ENCODE results near the gene CHD5.
A peak's percentile ranks its signal among the peaks of the same experiment; 100 is the strongest.

The CHD5 gene

DNA sequence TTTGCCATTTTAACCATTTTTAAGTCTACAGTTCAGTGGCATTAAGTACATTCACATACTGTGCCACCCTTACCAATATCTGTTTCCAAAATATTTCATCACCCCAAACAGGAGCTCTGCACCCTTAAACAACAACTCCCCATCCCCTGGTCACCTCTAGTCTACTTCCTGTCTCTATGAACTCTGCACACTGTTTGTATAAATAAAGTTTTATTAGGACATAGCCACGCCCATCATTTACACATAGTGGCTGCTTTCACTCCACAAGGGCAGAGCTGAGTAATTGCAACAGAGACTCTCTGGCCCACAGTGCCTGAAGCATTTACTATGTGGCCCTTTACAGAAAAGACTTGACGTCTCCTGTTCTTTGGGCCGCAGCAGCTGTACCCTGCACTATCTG, 104.4 kb downstream of the CHD5 start:
- no peak overlapping the region for H2AFZ ChIP-seq (ENCODE audit: low read depth, low read length)
- H3K4me2 ChIP-seq (ENCODE audit: low read length, poor library complexity, severe bottlenecking): no peak overlapping the region
- no peaks in the 10 kb centered on the region for H3K79me1 ChIP-seq (replicated peaks; ENCODE audit: low read length, poor library complexity, severe bottlenecking)
- no peak overlapping the region for H3K27ac ChIP-seq (ENCODE audit: low read length, poor library complexity, severe bottlenecking)
- no peak overlapping the region for H2AK5ac ChIP-seq (ENCODE audit: low read length, severe bottlenecking)
- H2BK12ac ChIP-seq (ENCODE audit: low read length in 2 of 2): no peak overlapping the region
- 83% methylated on average over 3 of the region's 3 CpGs for WGBS
- H3K36me3 ChIP-seq (ENCODE audit: control insufficient read depth in 1 of 2, insufficient read depth in 2 of 2, low read depth in 1 of 2, low read length in 2 of 2): no peaks in the 10 kb centered on the region
- H3K23ac ChIP-seq (ENCODE audit: low read length in 2 of 2): no peak overlapping the region
- peak; percentile 1 for DNase-seq
- H3K9me3 ChIP-seq (ENCODE audit: control insufficient read depth, low read length): no peaks in the 10 kb centered on the region
- peaks cover 13 to 16% of the 10 kb centered on the region in 2 experiments for H3K27me3 ChIP-seq (ENCODE audit: control insufficient read depth in 1 of 2, insufficient read depth in 1 of 2, low read length in 2 of 2)
- H2BK120ac ChIP-seq (ENCODE audit: low read depth, low read length): no peak overlapping the region
- no peak overlapping the region for H3K18ac ChIP-seq (ENCODE audit: low read depth in 1 of 2, low read length in 2 of 2)
- H4K91ac ChIP-seq (ENCODE audit: low read length): no peak overlapping the region
- H2BK5ac ChIP-seq (ENCODE audit: low read depth, low read length, poor library complexity, severe bottlenecking): no peak overlapping the region
- H2BK15ac ChIP-seq (ENCODE audit: low read depth, poor library complexity, severe bottlenecking): no peak overlapping the region
- no peak overlapping the region for H3K4me3 ChIP-seq (ENCODE audit: insufficient read depth in 1 of 2, low read depth in 1 of 2, low read length in 2 of 2)
- H3K9ac ChIP-seq (ENCODE audit: low read length): no peak overlapping the region
- H3K4me1 ChIP-seq (ENCODE audit: control insufficient read depth, insufficient read depth, low read depth, low read length): no peaks in the 10 kb centered on the region
- no peak overlapping the region for H3K4ac ChIP-seq (ENCODE audit: low read depth in 1 of 2, low read length in 2 of 2)
- H4K8ac ChIP-seq (ENCODE audit: low read length): no peak overlapping the region
- H3K14ac ChIP-seq (ENCODE audit: low read length in 2 of 2): no peak overlapping the region

DNA sequence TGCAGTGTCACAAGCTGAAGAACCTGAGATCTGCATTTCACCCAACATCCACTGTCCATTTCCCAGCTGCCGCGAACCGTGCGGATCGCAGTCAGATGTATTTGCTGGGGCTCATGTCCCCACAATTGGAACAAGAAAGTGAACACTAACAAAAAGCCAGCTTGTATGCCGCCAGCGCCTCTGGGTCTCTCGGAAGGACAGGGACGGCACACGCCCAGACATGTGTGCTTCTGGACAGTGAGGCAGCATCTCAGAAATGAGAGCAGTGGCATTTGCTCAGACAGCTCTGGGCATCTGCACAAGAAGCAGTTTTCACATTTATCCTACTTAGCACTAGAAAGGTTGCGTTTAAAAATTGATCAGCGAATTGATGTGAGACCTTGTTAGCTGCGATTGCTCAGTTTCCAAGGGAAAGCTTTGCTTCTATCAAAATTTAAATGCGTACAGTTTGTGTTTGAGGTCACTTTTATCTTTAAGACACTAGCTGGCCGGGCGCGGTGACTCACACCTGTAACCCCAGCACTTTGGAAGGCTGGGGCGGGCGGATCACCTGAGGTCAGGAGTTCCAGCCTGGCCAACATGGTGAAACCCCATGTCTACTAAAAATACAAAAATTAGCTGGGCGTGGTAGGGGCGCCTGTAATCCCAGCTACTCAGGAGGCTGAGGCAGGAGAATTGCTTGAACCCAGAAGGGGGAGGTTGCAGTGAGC, 105.8 kb downstream of the CHD5 start:
- Histone ChIP-seq H2BK120ac (ENCODE audit: low read depth, low read length) (no peak overlapping the region), H2BK5ac (ENCODE audit: low read depth, low read length, poor library complexity, severe bottlenecking) (no peak overlapping the region), H3K23ac (ENCODE audit: low read length in 2 of 2) (no peak overlapping the region), H3K4me1 (ENCODE audit: control insufficient read depth, insufficient read depth, low read depth, low read length) (no peaks in the 10 kb centered on the region), H2AK5ac (ENCODE audit: low read length, severe bottlenecking) (no peak overlapping the region), H3K9ac (ENCODE audit: low read length) (no peak overlapping the region), H3K18ac (ENCODE audit: low read depth in 1 of 2, low read length in 2 of 2) (no peak overlapping the region), H3K4ac (ENCODE audit: low read depth in 1 of 2, low read length in 2 of 2) (no peak overlapping the region), H4K91ac (ENCODE audit: low read length) (no peak overlapping the region), H4K8ac (ENCODE audit: low read length) (no peak overlapping the region), H2BK15ac (ENCODE audit: low read depth, poor library complexity, severe bottlenecking) (no peak overlapping the region), H3K79me1 (replicated peaks; ENCODE audit: low read length, poor library complexity, severe bottlenecking) (no peaks in the 10 kb centered on the region), H3K14ac (ENCODE audit: low read length in 2 of 2) (no peak overlapping the region), H3K36me3 (ENCODE audit: control insufficient read depth in 1 of 2, insufficient read depth in 2 of 2, low read depth in 1 of 2, low read length in 2 of 2) (no peaks in the 10 kb centered on the region), H3K4me3 (ENCODE audit: insufficient read depth in 1 of 2, low read depth in 1 of 2, low read length in 2 of 2) (no peak overlapping the region), H3K27me3 (ENCODE audit: control insufficient read depth in 1 of 2, insufficient read depth in 1 of 2, low read length in 2 of 2) (peaks cover 10 to 12% of the 10 kb centered on the region in 2 experiments), H3K9me3 (ENCODE audit: control insufficient read depth, low read length) (no peaks in the 10 kb centered on the region), H2AFZ (ENCODE audit: low read depth, low read length) (no peak overlapping the region), H3K4me2 (ENCODE audit: low read length, poor library complexity, severe bottlenecking) (no peak overlapping the region), H3K27ac (ENCODE audit: low read length, poor library complexity, severe bottlenecking) (no peak overlapping the region), H2BK12ac (ENCODE audit: low read length in 2 of 2) (no peak overlapping the region)
- no peak for DNase-seq
- 95% methylated on average over 21 of the region's 21 CpGs for WGBS

DNA sequence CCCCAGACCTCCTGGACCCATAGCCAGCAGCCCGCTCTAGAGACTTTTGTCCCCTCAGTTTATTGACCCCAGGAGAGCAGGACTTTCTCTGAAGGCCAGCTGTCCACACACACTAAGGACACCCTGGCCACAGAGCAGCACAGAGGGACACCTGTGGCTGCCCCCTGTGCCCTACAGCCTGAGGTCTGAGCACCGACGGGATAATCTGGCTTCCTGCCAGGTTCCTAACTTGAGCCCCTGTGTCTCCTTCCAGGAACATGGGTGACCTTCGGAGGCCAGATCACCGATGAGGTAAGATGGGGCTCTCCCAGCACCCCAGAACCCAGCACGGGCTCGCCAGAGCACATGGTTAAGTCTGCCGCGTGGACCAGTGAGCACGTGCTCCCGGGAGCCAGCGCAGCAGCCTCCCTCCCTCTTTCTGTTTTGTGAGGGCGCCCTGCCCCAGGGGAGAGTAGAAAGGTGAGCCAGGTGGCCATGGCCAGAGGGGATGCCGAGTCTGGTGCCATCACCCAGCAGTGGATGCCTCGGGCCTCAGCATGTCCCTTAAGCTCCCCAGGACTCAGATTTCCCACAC, 106.6 kb downstream of the CHD5 start:
- H3K9ac ChIP-seq (ENCODE audit: low read length): no peak overlapping the region
- H3K4me3 ChIP-seq (ENCODE audit: insufficient read depth in 1 of 2, low read depth in 1 of 2, low read length in 2 of 2): no peak overlapping the region
- H3K36me3 ChIP-seq (ENCODE audit: control insufficient read depth in 1 of 2, insufficient read depth in 2 of 2, low read depth in 1 of 2, low read length in 2 of 2): no peaks in the 10 kb centered on the region
- no peaks in the 10 kb centered on the region for H3K79me1 ChIP-seq (replicated peaks; ENCODE audit: low read length, poor library complexity, severe bottlenecking)
- H3K27me3 ChIP-seq (ENCODE audit: control insufficient read depth in 1 of 2, insufficient read depth in 1 of 2, low read length in 2 of 2): peaks cover 13% of the 10 kb centered on the region in 2 experiments
- no peak overlapping the region for H4K8ac ChIP-seq (ENCODE audit: low read length)
- H2BK5ac ChIP-seq (ENCODE audit: low read depth, low read length, poor library complexity, severe bottlenecking): no peak overlapping the region
- no peak for DNase-seq
- H3K14ac ChIP-seq (ENCODE audit: low read length in 2 of 2): no peak overlapping the region
- 89% methylated on average over 14 of the region's 15 CpGs for WGBS
- H2AFZ ChIP-seq (ENCODE audit: low read depth, low read length): no peak overlapping the region
- H4K91ac ChIP-seq (ENCODE audit: low read length): no peak overlapping the region
- H2BK120ac ChIP-seq (ENCODE audit: low read depth, low read length): no peak overlapping the region
- no peak overlapping the region for H2AK5ac ChIP-seq (ENCODE audit: low read length, severe bottlenecking)
- no peak overlapping the region for H2BK12ac ChIP-seq (ENCODE audit: low read length in 2 of 2)
- H2BK15ac ChIP-seq (ENCODE audit: low read depth, poor library complexity, severe bottlenecking): no peak overlapping the region
- H3K4ac ChIP-seq (ENCODE audit: low read depth in 1 of 2, low read length in 2 of 2): no peak overlapping the region
- H3K18ac ChIP-seq (ENCODE audit: low read depth in 1 of 2, low read length in 2 of 2): no peak overlapping the region
- H3K27ac ChIP-seq (ENCODE audit: low read length, poor library complexity, severe bottlenecking): no peak overlapping the region
- H3K4me1 ChIP-seq (ENCODE audit: control insufficient read depth, insufficient read depth, low read depth, low read length): no peaks in the 10 kb centered on the region
- no peak overlapping the region for H3K23ac ChIP-seq (ENCODE audit: low read length in 2 of 2)
- no peaks in the 10 kb centered on the region for H3K9me3 ChIP-seq (ENCODE audit: control insufficient read depth, low read length)
- no peak overlapping the region for H3K4me2 ChIP-seq (ENCODE audit: low read length, poor library complexity, severe bottlenecking)

DNA sequence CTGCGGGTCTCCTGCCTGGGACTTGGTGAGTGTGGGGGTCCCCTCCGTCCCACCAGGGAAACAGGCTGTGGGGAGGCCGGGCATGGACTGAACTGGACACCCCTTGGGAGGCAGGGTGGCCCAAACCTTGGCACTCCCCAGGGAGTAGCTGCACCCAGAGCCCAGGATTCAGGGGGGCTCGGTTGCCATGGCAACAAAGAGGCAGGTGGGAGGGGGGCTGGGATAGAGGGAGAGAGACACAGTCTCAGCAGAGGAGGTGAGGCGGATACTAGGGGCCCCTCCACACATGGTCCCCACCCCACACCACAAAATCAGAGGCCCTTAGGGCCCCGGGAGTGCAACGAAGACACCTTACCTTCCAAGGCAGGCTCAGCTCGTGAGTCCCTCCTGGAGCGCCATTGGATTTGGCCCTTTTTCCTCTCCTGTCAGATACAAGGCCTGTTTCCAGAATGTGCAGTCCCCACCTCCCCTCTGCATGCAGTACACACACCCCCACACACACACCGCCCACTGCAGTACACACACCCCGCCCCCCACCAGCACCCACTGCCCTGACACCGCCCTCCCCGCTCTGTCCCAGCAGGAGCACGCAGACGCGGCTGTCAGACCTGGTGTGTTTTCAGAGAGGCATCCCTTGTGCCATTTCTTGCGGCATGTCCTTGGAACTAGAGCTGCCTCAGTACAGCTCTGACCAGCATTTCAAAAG, 107.2 kb downstream of the CHD5 start:
- Histone ChIP-seq H2BK120ac (ENCODE audit: low read depth, low read length) (no peak overlapping the region), H2BK5ac (ENCODE audit: low read depth, low read length, poor library complexity, severe bottlenecking) (no peak overlapping the region), H3K9ac (ENCODE audit: low read length) (no peak overlapping the region), H3K4me1 (ENCODE audit: control insufficient read depth, insufficient read depth, low read depth, low read length) (no peaks in the 10 kb centered on the region), H3K4me2 (ENCODE audit: low read length, poor library complexity, severe bottlenecking) (no peak overlapping the region), H3K36me3 (ENCODE audit: control insufficient read depth in 1 of 2, insufficient read depth in 2 of 2, low read depth in 1 of 2, low read length in 2 of 2) (no peaks in the 10 kb centered on the region), H3K9me3 (ENCODE audit: control insufficient read depth, low read length) (no peaks in the 10 kb centered on the region), H3K27ac (ENCODE audit: low read length, poor library complexity, severe bottlenecking) (no peak overlapping the region), H3K14ac (ENCODE audit: low read length in 2 of 2) (no peak overlapping the region), H2AK5ac (ENCODE audit: low read length, severe bottlenecking) (no peak overlapping the region), H2BK12ac (ENCODE audit: low read length in 2 of 2) (no peak overlapping the region), H2AFZ (ENCODE audit: low read depth, low read length) (no peak overlapping the region), H3K79me1 (replicated peaks; ENCODE audit: low read length, poor library complexity, severe bottlenecking) (no peaks in the 10 kb centered on the region), H4K91ac (ENCODE audit: low read length) (no peak overlapping the region), H3K23ac (ENCODE audit: low read length in 2 of 2) (no peak overlapping the region), H2BK15ac (ENCODE audit: low read depth, poor library complexity, severe bottlenecking) (no peak overlapping the region), H3K18ac (ENCODE audit: low read depth in 1 of 2, low read length in 2 of 2) (peak overlapping the region in 1 of 2 experiments; percentile 2), H3K27me3 (ENCODE audit: control insufficient read depth in 1 of 2, insufficient read depth in 1 of 2, low read length in 2 of 2) (peaks cover 13 to 17% of the 10 kb centered on the region in 2 experiments), H3K4ac (ENCODE audit: low read depth in 1 of 2, low read length in 2 of 2) (no peak overlapping the region), H4K8ac (ENCODE audit: low read length) (no peak overlapping the region), H3K4me3 (ENCODE audit: insufficient read depth in 1 of 2, low read depth in 1 of 2, low read length in 2 of 2) (no peak overlapping the region)
- DNase-seq: no peak
- WGBS: 87% methylated on average over 15 of the region's 17 CpGs
